GM03348 (cell line): ENCODE measurements around the gene ZNF778.
"Not testable (repeated sequence)": the region's sequence is repeated elsewhere in the genome, so short reads cannot be mapped to it uniquely, and the experiment has no call there.

Experiments
- DNase-seq: peaks from one replicate; pipeline ENCODE4 v3.0.0; 2012; ENCODE audit warnings: low spot score

ZNF778 gene

GRCh38 chr16:89217138-89217387, 440 bp upstream of the ZNF778 start:
- DNase-seq: no peak

DNA sequence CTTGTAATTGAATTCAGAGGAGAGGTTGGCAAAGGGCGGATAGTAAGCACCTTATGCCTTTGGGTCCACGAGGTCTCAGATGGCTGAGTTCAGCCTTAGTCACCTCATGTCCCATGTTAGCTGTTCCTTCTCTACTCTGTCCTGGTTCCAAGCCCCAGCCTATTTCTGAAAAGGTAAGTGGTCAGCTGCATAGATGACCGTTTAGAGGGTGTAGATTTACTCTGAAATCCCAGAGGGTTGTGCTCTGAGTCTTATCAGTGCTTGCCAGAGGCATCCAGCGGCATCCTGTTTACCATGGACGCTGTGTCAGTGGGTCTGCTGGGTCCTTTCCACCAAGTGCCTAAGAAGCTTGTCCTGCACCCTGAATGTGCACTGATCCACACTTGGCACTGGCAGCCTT, 1.9 kb downstream of the ZNF778 start:
- no peak for DNase-seq

DNA sequence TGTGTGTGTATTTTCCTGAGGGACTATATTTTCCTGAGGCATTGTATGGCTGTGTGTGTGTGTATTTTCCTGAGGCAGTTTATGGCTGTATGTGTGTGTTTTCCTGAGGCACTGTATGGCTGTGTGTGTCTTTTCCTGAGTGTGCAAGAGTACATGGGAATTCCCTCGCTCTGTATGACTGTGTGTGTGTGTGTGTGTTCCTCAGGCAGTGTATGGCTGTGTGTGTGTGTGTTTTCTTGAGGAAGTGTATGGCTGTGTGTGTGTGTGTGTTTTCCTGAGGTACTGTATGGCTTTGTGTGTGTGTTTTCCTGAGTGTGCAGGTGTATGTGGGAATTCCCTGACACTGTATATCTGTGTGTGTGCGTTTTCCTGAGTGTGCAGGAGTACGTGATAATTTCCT, 4.1 kb downstream of the ZNF778 start:
- DNase-seq: no peak

- no peak for DNase-seq
These were observed 5.4 kb downstream of the ZNF778 start for GRCh38 chr16:89222931-89223330.

- no peak for DNase-seq
These were observed 7.2 kb downstream of the ZNF778 start for GRCh38 chr16:89224665-89225064.

DNA sequence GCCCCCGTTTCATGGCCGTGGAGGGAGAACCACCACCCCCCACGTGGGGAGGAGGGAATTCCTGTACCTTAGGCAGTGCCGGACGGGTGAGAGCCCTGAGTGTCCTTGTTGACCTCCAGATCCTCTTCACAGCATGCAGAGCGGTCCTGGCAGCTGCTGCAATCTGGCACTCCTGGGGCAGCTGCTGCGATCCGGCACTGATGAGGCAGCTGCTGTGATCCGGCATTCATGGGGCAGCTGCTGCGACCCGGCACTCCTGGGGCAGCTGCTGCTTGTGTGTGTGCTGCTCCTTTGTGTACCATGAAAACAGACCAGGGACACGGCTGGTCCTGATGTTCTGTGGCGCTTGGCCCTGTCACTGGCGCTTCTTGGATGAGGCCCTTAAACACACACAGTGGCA, 12.8 kb downstream of the ZNF778 start:
- DNase-seq: no peak

DNA sequence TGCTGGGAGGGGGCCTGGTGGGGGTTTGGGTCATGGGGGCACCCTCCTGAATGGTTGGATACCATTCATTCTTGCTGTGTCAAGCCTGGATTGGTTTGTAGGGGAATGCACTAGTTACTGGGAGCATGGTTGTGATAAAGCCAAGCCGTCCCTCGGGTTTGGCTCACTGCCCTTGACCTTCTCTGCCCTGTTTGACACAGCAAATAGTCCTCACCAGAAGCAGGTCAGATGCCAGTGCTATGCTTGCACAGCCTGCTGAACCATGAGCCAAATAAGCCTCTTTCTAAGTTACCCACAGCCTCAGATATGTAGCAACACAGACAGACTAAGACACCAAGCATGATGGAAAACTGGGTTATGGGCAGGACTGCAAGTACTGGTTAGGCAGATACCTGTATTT, 14.6 kb downstream of the ZNF778 start:
- DNase-seq: no peak

DNA sequence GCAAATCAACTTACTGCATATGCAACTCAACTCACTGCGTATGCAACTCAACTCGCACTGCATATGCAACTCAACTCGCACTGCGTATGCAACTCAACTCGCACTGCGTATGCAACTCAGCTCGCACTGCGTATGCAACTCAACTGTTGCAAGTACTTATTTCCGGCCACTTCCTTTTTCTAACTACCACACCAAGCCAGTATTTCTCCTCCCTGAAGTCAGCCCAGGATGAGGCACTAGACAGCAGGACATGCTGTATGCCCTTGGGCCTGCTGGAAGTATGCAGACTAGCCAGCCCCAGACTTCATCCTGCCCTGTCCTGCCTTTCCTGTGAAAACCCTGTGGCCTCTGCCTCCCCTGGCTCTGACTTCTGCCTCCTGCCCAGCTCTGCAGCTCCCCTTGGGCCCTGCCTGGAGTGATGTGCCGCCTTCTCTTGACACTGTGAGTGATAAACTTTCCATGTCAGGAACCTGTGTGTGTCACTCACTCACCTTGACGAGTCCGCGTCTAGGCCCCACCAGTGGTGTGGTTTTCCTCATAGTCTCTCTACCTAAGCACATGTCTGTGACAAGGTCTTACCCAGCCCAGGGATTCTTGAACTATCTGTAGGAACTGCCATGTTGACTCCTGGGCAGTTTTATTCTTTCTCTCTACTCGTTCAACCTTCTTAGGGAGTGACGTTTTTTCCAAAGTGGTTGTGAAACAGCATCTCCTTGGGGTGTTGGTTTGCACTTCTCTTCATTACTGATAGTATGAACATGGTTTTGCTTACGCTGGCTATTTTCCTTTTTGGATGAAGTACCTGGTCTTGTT, 16.4 kb downstream of the ZNF778 start:
- DNase-seq: no peak

- no peak for DNase-seq
These were observed 20.2 kb downstream of the ZNF778 start for GRCh38 chr16:89237733-89238132.

DNA sequence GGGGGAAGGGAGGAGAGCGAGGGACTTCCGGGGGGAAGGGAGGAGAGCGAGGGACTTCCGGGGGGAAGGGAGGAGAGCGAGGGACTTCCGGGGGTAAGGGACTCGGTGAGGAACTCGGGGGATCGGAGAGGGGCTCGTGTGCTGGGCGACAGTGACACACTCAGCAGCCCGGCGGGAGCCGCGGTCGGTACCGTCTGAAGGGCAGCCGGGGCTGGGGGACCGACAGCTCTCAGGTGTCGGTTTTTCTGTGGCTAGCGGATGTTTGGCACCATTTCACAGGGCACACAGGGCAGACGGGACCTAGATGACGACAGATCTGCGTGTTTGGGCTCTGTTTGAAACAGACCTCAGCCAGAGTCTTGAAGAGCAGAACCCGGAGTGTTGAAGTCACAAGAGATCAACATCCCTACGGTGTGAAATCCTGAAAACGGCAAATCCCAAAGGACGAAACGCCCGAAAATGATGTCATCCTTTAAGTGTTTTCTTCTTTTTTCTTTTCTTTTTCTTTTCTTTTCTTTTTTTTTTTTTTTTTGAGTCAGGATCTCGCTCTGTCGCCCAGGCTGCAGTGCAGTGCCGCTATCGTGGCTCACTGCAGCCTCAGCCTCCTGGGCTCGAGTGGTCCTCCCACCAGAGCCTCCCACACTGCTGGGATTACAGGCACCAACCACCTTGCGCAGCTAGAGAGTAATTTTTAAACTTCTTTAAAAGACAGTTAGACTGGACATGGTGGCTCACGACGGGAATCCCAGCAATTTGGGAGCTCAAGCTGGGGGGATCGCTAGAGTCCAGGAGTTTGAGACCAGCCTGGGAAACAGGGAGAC, 23.9 kb downstream of the ZNF778 start:
- peak; percentile 78 for DNase-seq

GRCh38 chr16:89242795-89243200, 25.3 kb downstream of the ZNF778 start:
- DNase-seq: no peak

GRCh38 chr16:89243664-89244063, 26.2 kb downstream of the ZNF778 start:
- no peak for DNase-seq

GRCh38 chr16:89244264-89244663, 26.8 kb downstream of the ZNF778 start:
- not testable (repeated sequence) for DNase-seq

GRCh38 chr16:89244754-89245153, 27.3 kb downstream of the ZNF778 start:
- no peak for DNase-seq

DNA sequence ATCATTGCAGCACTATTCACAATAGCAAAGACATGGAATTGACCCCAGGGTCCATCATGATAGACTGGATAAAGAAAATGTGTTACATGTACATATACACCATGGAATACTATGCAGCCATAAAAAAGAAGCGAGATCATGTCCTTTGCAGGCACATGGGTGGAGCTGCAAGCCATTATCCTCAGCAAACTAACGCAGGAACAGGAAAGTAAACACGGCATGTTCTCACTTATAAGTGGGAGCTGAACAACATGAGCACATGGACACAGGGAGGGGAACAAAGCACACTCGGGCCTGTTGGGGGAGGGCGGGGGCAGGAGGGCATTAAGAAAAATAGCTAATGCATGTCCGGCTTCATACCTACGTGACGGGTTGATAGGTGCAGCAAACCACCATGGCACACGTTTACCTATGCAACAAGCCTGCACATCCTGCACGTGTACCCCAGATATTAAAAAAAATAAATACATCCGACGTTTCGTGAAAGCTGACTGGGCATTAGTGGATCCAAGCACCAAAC, 28.9 kb downstream of the ZNF778 start:
- no peak for DNase-seq

GRCh38 chr16:89246903-89247733, 29.6 kb downstream of the ZNF778 start:
- DNase-seq: peak; percentile 100

GRCh38 chr16:89247734-89248075, 30.2 kb downstream of the ZNF778 start:
- DNase-seq: not testable (repeated sequence)

GRCh38 chr16:89248196-89248982, 30.9 kb downstream of the ZNF778 start:
- DNase-seq: no peak

GRCh38 chr16:89253548-89254287, 36.2 kb downstream of the ZNF778 start:
- no peak for DNase-seq

GRCh38 chr16:89256651-89257254, 39.2 kb downstream of the ZNF778 start:
- peak; percentile 80 for DNase-seq
